H9 (cell line): ENCODE measurements around the gene TMEM176B. TPM values are rescaled to one million over a fixed set of nuclear protein-coding genes. Genes with fewer than 3 reads are reported as not detected.

Experiments used
- DNase-seq: peaks from one replicate; pipeline ENCODE4 v3.0.0-alpha.2; 2017
- H2AFZ ChIP-seq: one replicate; pipeline ENCODE4 v1.6.1; 2013; ENCODE audit warnings: mild to moderate bottlenecking, low read length, control low read depth, moderate library complexity
- H2AK5ac ChIP-seq: 2 replicates; pipeline ENCODE4 v1.6.1; 2013; ENCODE audit warnings: low read length, control low read depth, mixed read lengths; ENCODE audit not compliant: insufficient read length
- H2BK120ac ChIP-seq: one replicate; pipeline ENCODE4 v1.6.1; 2013; ENCODE audit warnings: low read depth, mild to moderate bottlenecking, low read length, control low read depth, inconsistent platforms; ENCODE audit not compliant: poor library complexity, severe bottlenecking
- H2BK12ac ChIP-seq: 2 replicates; pipeline ENCODE4 v1.6.1; 2013; ENCODE audit warnings: low read length, control low read depth, mixed read lengths, low read depth; ENCODE audit not compliant: insufficient read length
- H2BK15ac ChIP-seq: 2 replicates; pipeline ENCODE4 v1.6.1; 2013; ENCODE audit warnings: low read depth, low read length, control low read depth
- H2BK20ac ChIP-seq: one replicate; pipeline ENCODE4 v1.6.1; 2013; ENCODE audit warnings: low read depth, mild to moderate bottlenecking, low read length, control low read depth, inconsistent platforms; ENCODE audit not compliant: poor library complexity, severe bottlenecking
- H2BK5ac ChIP-seq: 2 replicates; pipeline ENCODE4 v1.6.1; 2013; ENCODE audit warnings: low read length, control low read depth, mixed read lengths; ENCODE audit not compliant: insufficient read length
- H3K14ac ChIP-seq: 2 replicates; pipeline ENCODE4 v1.6.1; 2013; ENCODE audit warnings: low read length, control low read depth; ENCODE audit not compliant: insufficient read depth
- H3K18ac ChIP-seq: 2 replicates; pipeline ENCODE4 v1.6.1; 2013; ENCODE audit warnings: low read depth, mild to moderate bottlenecking, mixed read lengths, low read length, control low read depth; ENCODE audit not compliant: insufficient read length
- H3K23ac ChIP-seq: 2 replicates; pipeline ENCODE4 v1.6.1; 2013; ENCODE audit warnings: low read length, control low read depth, mixed read lengths, low read depth; ENCODE audit not compliant: insufficient read length
- H3K23me2 ChIP-seq: 2 replicates; pipeline ENCODE4 v1.6.1; 2013; ENCODE audit warnings: low read depth, mild to moderate bottlenecking, mixed read lengths, low read length, control low read depth; ENCODE audit not compliant: insufficient read length, poor library complexity, severe bottlenecking
- H3K27ac ChIP-seq: 2 replicates; pipeline ENCODE4 v1.5.1; 2013; ENCODE audit warnings: low read length, control low read depth, mixed read lengths, low read depth; ENCODE audit not compliant: insufficient read length
- H3K27me3 ChIP-seq: 2 replicates; pipeline ENCODE4 v1.6.1; 2013; ENCODE audit warnings: low read length, control low read depth, inconsistent platforms; ENCODE audit not compliant: insufficient read depth
- H3K4ac ChIP-seq: 2 replicates; pipeline ENCODE4 v1.6.1; 2013; ENCODE audit warnings: low read depth, mild to moderate bottlenecking, control low read depth, inconsistent platforms, low read length, moderate library complexity
- H3K4me1 ChIP-seq: 2 replicates; pipeline ENCODE4 v1.6.1; 2013; ENCODE audit warnings: low read length, control low read depth, inconsistent platforms; ENCODE audit not compliant: insufficient read depth
- H3K4me2 ChIP-seq: 2 replicates; pipeline ENCODE4 v1.6.1; 2013; ENCODE audit warnings: low read length, control low read depth, mixed read lengths; ENCODE audit not compliant: insufficient read length, insufficient read depth
- H3K56ac ChIP-seq: 2 replicates; pipeline ENCODE4 v1.6.1; 2013; ENCODE audit warnings: low read depth, mild to moderate bottlenecking, mixed read lengths, low read length, control low read depth; ENCODE audit not compliant: insufficient read length
- H3K79me1 ChIP-seq: 2 replicates; pipeline ENCODE4 v1.6.1; 2013; ENCODE audit warnings: low read depth, mild to moderate bottlenecking, moderate library complexity, low read length, control low read depth, inconsistent platforms; ENCODE audit not compliant: insufficient read depth, poor library complexity, severe bottlenecking
- H3K79me2 ChIP-seq: 2 replicates; pipeline ENCODE4 v1.6.1; 2013; ENCODE audit warnings: low read length, control low read depth, inconsistent platforms; ENCODE audit not compliant: insufficient read depth
- H3K9ac ChIP-seq: 2 replicates; pipeline ENCODE4 v1.6.1; 2013; ENCODE audit warnings: low read length, control low read depth, mixed read lengths; ENCODE audit not compliant: insufficient read length; ENCODE audit errors: extremely low read depth
- H3K9me3 ChIP-seq: one replicate; pipeline ENCODE4 v1.6.1; 2013; ENCODE audit warnings: low read depth, low read length, inconsistent platforms; ENCODE audit not compliant: control insufficient read depth
- H3T11ph ChIP-seq: one replicate; pipeline ENCODE4 v1.6.1; 2013; ENCODE audit warnings: mild to moderate bottlenecking, low read length, control low read depth, inconsistent platforms
- H4K20me1 ChIP-seq: one replicate; pipeline ENCODE4 v1.6.1; 2013; ENCODE audit not compliant: control insufficient read depth, insufficient read length, insufficient read depth
- H4K5ac ChIP-seq: 2 replicates; pipeline ENCODE4 v1.6.1; 2013; ENCODE audit warnings: low read depth, mild to moderate bottlenecking, mixed read lengths, low read length, control low read depth; ENCODE audit not compliant: insufficient read length
- H4K8ac ChIP-seq: replicated peaks from 2 replicates; pipeline ENCODE4 v1.6.1; 2013; ENCODE audit warnings: low read length, control low read depth, mixed read lengths, low read depth; ENCODE audit not compliant: insufficient read length
- H4K91ac ChIP-seq: 2 replicates; pipeline ENCODE4 v1.6.1; 2013; ENCODE audit warnings: low read depth, mild to moderate bottlenecking, moderate library complexity, mixed read lengths, low read length, control low read depth; ENCODE audit not compliant: insufficient read length
- H3K27ac Mint-ChIP-seq, 3 experiments: 2 replicates in 2 of 3; 3 replicates in 1 of 3; pipeline ENCODE4 v1.8.0; 2020 to 2021; ENCODE audit warnings: mixed read lengths in 3 of 3, mild to moderate bottlenecking in 1 of 3, moderate library complexity in 1 of 3
- H3K27me3 Mint-ChIP-seq: 2 replicates; pipeline ENCODE4 v1.8.0; 2021; ENCODE audit warnings: low read depth, mild to moderate bottlenecking, moderate library complexity, mixed read lengths
- H3K36me3 Mint-ChIP-seq, 3 experiments: 2 replicates in 2 of 3; 3 replicates in 1 of 3; pipeline ENCODE4 v1.8.0; 2020 to 2021; ENCODE audit warnings: low read depth in 3 of 3, mixed read lengths in 3 of 3; ENCODE audit not compliant: insufficient read depth in 1 of 3
- H3K4me1 Mint-ChIP-seq, 2 experiments: 2 replicates each; pipeline ENCODE4 v1.8.0; 2020; ENCODE audit warnings: mixed read lengths in 2 of 2
- H3K4me3 Mint-ChIP-seq, 2 experiments: 2 replicates in 1 of 2; 3 replicates in 1 of 2; pipeline ENCODE4 v1.8.0; 2020 to 2021; ENCODE audit warnings: mild to moderate bottlenecking in 2 of 2, mixed read lengths in 2 of 2, moderate library complexity in 1 of 2
- H3K9me3 Mint-ChIP-seq, 2 experiments: 2 replicates in 1 of 2; 3 replicates in 1 of 2; pipeline ENCODE4 v1.8.0; 2020; ENCODE audit warnings: mild to moderate bottlenecking in 2 of 2, mixed read lengths in 2 of 2, moderate library complexity in 1 of 2
- total RNA-seq: library from RNA; stranded (reverse); gene quantifications from 2 replicates; pipeline ENCODE4 v1.2.1, GENCODE V29; 2021
- TF ChIP-seq, protein P1 (sequence below): fragments of 200-600 bp; sonication (generic); conservative IDR thresholded peaks from 3 replicates; pipeline ENCODE4 v1.8.0; 2021; ENCODE audit warnings: antibody characterized with exemption, mild to moderate bottlenecking

Gene TMEM176B
- total RNA-seq, 1 experiment from 2014 or later = 0.85 TPM

DNA sequence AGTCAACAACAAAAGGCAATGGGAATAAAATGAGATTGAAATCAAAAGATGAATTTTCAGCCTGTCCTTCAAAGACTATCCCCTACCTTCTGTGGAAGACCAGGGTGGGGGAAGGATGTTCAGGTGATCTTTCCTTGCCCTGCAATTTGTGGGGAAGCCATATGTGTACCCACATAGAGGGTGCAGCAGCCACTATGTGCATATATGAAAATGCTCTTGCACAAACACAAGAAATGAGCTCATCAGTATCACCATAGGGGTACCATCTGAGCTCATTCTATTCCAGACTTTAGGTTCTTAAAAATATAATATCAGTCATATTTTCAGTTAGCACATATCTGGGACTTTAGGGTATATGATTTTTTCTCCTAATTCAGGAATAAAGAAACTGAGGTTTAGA lies 45.2 kb downstream of the TMEM176B start:
- no peak overlapping the region for H3K18ac ChIP-seq
- no peak overlapping the region for H4K8ac ChIP-seq
- H3K14ac ChIP-seq = no peak overlapping the region
- H2BK15ac ChIP-seq = no peak overlapping the region
- no peak overlapping the region for H2BK20ac ChIP-seq
- no peaks in the 10 kb centered on the region for H3K9me3 Mint-ChIP-seq
- H2BK12ac ChIP-seq = no peak overlapping the region
- no peak overlapping the region for H3K27ac Mint-ChIP-seq
- TF ChIP-seq, protein P1, sequence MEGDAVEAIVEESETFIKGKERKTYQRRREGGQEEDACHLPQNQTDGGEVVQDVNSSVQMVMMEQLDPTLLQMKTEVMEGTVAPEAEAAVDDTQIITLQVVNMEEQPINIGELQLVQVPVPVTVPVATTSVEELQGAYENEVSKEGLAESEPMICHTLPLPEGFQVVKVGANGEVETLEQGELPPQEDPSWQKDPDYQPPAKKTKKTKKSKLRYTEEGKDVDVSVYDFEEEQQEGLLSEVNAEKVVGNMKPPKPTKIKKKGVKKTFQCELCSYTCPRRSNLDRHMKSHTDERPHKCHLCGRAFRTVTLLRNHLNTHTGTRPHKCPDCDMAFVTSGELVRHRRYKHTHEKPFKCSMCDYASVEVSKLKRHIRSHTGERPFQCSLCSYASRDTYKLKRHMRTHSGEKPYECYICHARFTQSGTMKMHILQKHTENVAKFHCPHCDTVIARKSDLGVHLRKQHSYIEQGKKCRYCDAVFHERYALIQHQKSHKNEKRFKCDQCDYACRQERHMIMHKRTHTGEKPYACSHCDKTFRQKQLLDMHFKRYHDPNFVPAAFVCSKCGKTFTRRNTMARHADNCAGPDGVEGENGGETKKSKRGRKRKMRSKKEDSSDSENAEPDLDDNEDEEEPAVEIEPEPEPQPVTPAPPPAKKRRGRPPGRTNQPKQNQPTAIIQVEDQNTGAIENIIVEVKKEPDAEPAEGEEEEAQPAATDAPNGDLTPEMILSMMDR = no peak
- H3K4ac ChIP-seq = no peak overlapping the region
- H3T11ph ChIP-seq = no peak overlapping the region
- H3K79me2 ChIP-seq = no peaks in the 10 kb centered on the region; the same call in 1 of the 2 replicates
- DNase-seq = no peak
- no peak overlapping the region for H4K5ac ChIP-seq
- no peak overlapping the region for H2BK120ac ChIP-seq
- H3K9ac ChIP-seq = no peak overlapping the region
- no peak overlapping the region for H3K4me3 Mint-ChIP-seq
- H3K4me1 Mint-ChIP-seq = no peaks in the 10 kb centered on the region
- H3K4me2 ChIP-seq = no peak overlapping the region
- no peaks in the 10 kb centered on the region for H3K23me2 ChIP-seq
- no peaks in the 10 kb centered on the region for H4K20me1 ChIP-seq
- no peaks in the 10 kb centered on the region for H3K79me1 ChIP-seq
- no peak overlapping the region for H2BK5ac ChIP-seq
- no peaks in the 10 kb centered on the region; the same call in 1 of the 2 replicates for H3K27me3 ChIP-seq
- H3K4me1 ChIP-seq = no peaks in the 10 kb centered on the region
- no peaks in the 10 kb centered on the region for H3K9me3 ChIP-seq
- H3K27ac ChIP-seq = no peak overlapping the region
- peaks cover 79% of the 10 kb centered on the region for H3K27me3 Mint-ChIP-seq
- H2AFZ ChIP-seq = no peak overlapping the region
- H3K23ac ChIP-seq = no peak overlapping the region
- H3K36me3 Mint-ChIP-seq = no peaks in the 10 kb centered on the region
- H3K56ac ChIP-seq = no peak overlapping the region
- no peak overlapping the region for H4K91ac ChIP-seq
- H2AK5ac ChIP-seq = no peak overlapping the region
